Neural cell (in vitro differentiated cells): ENCODE measurements around the gene LRRC15. TPM values are rescaled to one million over a fixed set of nuclear protein-coding genes. Genes with fewer than 3 reads are reported as not detected.
A peak's percentile ranks its signal among the peaks of the same experiment; 100 is the strongest.

ENCODE experiments used
- H2AFZ ChIP-seq: fragments of 200-600, 300-800 bp; sonication (generic), shearing (Covaris generic); 2 replicates; pipeline ENCODE4 v1.6.0; 2014; ENCODE audit warnings: low read depth, mild to moderate bottlenecking, antibody characterized with exemption, low read length, moderate library complexity
- H3F3A ChIP-seq: fragments of 200-600 bp; shearing (Covaris generic); 2 replicates; pipeline ENCODE4 v1.6.1; 2016; ENCODE audit warnings: mild to moderate bottlenecking, moderate library complexity, mixed read lengths, antibody characterized with exemption, low read length; ENCODE audit not compliant: insufficient read depth, poor library complexity, severe bottlenecking
- H3K27ac ChIP-seq: fragments of 200-600, 300-800 bp; sonication (generic), shearing (Covaris generic); 2 replicates; pipeline ENCODE4 v1.5.1; 2014; ENCODE audit warnings: mild to moderate bottlenecking, low read length, moderate library complexity
- H3K27me3 ChIP-seq: fragments of 300-800, 200-600 bp; sonication (generic), shearing (Covaris generic); 2 replicates; pipeline ENCODE4 v1.6.0; 2014; ENCODE audit warnings: mild to moderate bottlenecking, low read depth, low read length, moderate library complexity; ENCODE audit not compliant: insufficient read depth
- H3K36me3 ChIP-seq: fragments of 300-800, 200-600 bp; sonication (generic), shearing (Covaris generic); 2 replicates; pipeline ENCODE4 v1.5.1; 2014; ENCODE audit warnings: mild to moderate bottlenecking, antibody characterized with exemption, low read length, moderate library complexity; ENCODE audit not compliant: insufficient read depth
- H3K4me2 ChIP-seq: fragments of 300-800, 200-600 bp; sonication (generic), shearing (Covaris generic); 2 replicates; pipeline ENCODE4 v1.6.0; 2014; ENCODE audit warnings: mild to moderate bottlenecking, low read length
- H3K4me3 ChIP-seq: fragments of 300-800, 200-600 bp; sonication (generic), shearing (Covaris generic); 2 replicates; pipeline ENCODE4 v1.5.1; 2014; ENCODE audit warnings: mild to moderate bottlenecking, low read length, moderate library complexity
- H3K79me2 ChIP-seq: fragments of 200-600 bp; shearing (Covaris generic); replicated peaks from 2 replicates; pipeline ENCODE4 v1.6.0; 2014; ENCODE audit warnings: mild to moderate bottlenecking, low read length, moderate library complexity; ENCODE audit not compliant: insufficient read depth
- H3K9ac ChIP-seq: fragments of 300-800, 200-600 bp; sonication (generic), shearing (Covaris generic); 2 replicates; pipeline ENCODE4 v1.6.1; 2016; ENCODE audit warnings: mild to moderate bottlenecking, low read length, mixed read lengths
- H3K9me2 ChIP-seq: fragments of 200-600 bp; shearing (Covaris generic); 2 replicates; pipeline ENCODE4 v1.6.1; 2016; ENCODE audit warnings: mild to moderate bottlenecking, low read length, mixed read lengths; ENCODE audit not compliant: insufficient read depth
- H3K9me3 ChIP-seq: fragments of 200-600, 300-800 bp; sonication (generic), shearing (Covaris generic); 2 replicates; pipeline ENCODE4 v1.6.1; 2016; ENCODE audit warnings: mild to moderate bottlenecking, mixed run types, low read length, moderate library complexity, mixed read lengths
- H4K20me1 ChIP-seq: fragments of 200-600 bp; shearing (Covaris generic); 2 replicates; pipeline ENCODE4 v1.6.1; 2016; ENCODE audit warnings: mild to moderate bottlenecking, mixed run types; ENCODE audit not compliant: insufficient read depth
- EP300 ChIP-seq: fragments of 450-650 bp; conservative IDR thresholded peaks from 2 replicates; pipeline ENCODE4 v1.6.1; 2014; ENCODE audit warnings: antibody characterized with exemption, mild to moderate bottlenecking, moderate library complexity; ENCODE audit not compliant: poor library complexity, severe bottlenecking
- EZH2 ChIP-seq: fragments of 200-600, 300-800 bp; shearing (Covaris generic), sonication (generic); IDR thresholded peaks from 2 replicates; pipeline ENCODE4 v1.6.1; 2014; ENCODE audit warnings: antibody characterized with exemption, low read length, borderline replicate concordance, mild to moderate bottlenecking; ENCODE audit not compliant: insufficient read depth, poor library complexity, severe bottlenecking
- MXI1 ChIP-seq: fragments of 450-650 bp; conservative IDR thresholded peaks from 2 replicates; pipeline ENCODE4 v1.6.1; 2014; ENCODE audit warnings: antibody characterized with exemption, mild to moderate bottlenecking; ENCODE audit not compliant: poor library complexity, severe bottlenecking
- POLR2AphosphoS5 ChIP-seq: IDR thresholded peaks from 2 replicates; pipeline ENCODE4 v1.6.1; 2012
- RAD21 ChIP-seq: fragments of 450-650 bp; conservative IDR thresholded peaks from 2 replicates; pipeline ENCODE4 v1.6.1; 2014; ENCODE audit warnings: antibody characterized with exemption, mild to moderate bottlenecking, moderate library complexity
- SMC3 ChIP-seq: fragments of 450-650 bp; conservative IDR thresholded peaks from 2 replicates; pipeline ENCODE4 v1.6.1; 2014; ENCODE audit warnings: antibody characterized with exemption, mild to moderate bottlenecking, moderate library complexity; ENCODE audit not compliant: poor library complexity
- TAF1 ChIP-seq: IDR thresholded peaks from 2 replicates; pipeline ENCODE4 v1.6.1; 2012; ENCODE audit warnings: low read depth
- polyA plus RNA-seq: library from polyadenylated mRNA; depleted of rRNA; stranded (reverse); fragments of >200 nt; gene quantifications from 2 replicates; pipeline ENCODE4 v1.2.3, GENCODE V29; 2014
- TF ChIP-seq, protein P1 (sequence below): IDR thresholded peaks from 2 replicates; pipeline ENCODE4 v1.6.1; 2012; ENCODE audit warnings: borderline replicate concordance
- TF ChIP-seq, protein P2 (sequence below): fragments of 450-650 bp; IDR thresholded peaks from 2 replicates; pipeline ENCODE4 v1.5.1; 2014; ENCODE audit warnings: antibody characterized with exemption, mild to moderate bottlenecking, moderate library complexity; ENCODE audit not compliant: poor library complexity, severe bottlenecking

The LRRC15 gene
- polyA plus RNA-seq, 1 donor from 2014 or later: not detected

DNA sequence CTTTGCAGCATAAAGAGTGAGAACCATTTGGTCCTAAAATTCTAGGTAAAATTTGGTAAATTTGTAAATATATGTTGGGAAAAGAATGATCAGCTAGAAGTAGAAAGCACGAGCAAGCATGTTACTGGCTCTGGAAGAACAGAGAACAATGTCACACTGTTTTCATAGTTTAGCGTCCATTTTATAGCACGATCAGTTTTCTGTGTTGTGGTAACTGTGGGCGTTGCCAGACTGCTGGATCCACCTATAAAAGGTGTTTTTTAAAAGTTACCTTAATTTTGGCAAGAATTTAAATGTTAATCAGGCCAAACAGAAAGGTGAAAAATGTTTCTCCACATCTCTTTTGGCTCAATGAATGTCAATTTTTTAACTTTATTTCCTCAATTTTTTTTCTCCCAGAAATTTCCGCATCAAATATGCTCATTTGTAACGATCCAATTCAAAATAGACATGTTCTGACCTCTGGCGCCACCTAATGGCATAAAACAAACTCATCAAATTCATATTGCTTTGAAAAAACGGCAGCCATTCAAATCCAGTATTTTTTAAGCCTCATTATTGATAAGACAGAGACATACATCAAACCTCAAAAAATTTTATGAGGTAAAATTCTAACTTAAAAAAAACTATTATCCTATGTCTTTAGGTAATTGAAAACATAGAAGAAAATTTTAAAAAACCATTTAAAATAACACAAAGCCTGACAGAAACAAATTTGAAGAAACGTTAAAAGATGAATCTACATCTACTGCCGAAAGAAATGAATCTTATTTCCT lies 35.0 kb upstream of the LRRC15 start:
- Histone ChIP-seq H3K9ac (no peak overlapping the region), H3K9me2 (no peaks in the 10 kb centered on the region), H2AFZ (no peak overlapping the region), H4K20me1 (no peaks in the 10 kb centered on the region), H3K4me2 (no peak overlapping the region), H3K36me3 (no peaks in the 10 kb centered on the region), H3K27ac (no peak overlapping the region), H3K9me3 (no peaks in the 10 kb centered on the region), H3F3A (no peaks in the 10 kb centered on the region), H3K4me3 (no peak overlapping the region), H3K79me2 (no peaks in the 10 kb centered on the region), H3K27me3 (peaks cover under 1% of the 10 kb centered on the region)
- TF ChIP-seq, protein P1, sequence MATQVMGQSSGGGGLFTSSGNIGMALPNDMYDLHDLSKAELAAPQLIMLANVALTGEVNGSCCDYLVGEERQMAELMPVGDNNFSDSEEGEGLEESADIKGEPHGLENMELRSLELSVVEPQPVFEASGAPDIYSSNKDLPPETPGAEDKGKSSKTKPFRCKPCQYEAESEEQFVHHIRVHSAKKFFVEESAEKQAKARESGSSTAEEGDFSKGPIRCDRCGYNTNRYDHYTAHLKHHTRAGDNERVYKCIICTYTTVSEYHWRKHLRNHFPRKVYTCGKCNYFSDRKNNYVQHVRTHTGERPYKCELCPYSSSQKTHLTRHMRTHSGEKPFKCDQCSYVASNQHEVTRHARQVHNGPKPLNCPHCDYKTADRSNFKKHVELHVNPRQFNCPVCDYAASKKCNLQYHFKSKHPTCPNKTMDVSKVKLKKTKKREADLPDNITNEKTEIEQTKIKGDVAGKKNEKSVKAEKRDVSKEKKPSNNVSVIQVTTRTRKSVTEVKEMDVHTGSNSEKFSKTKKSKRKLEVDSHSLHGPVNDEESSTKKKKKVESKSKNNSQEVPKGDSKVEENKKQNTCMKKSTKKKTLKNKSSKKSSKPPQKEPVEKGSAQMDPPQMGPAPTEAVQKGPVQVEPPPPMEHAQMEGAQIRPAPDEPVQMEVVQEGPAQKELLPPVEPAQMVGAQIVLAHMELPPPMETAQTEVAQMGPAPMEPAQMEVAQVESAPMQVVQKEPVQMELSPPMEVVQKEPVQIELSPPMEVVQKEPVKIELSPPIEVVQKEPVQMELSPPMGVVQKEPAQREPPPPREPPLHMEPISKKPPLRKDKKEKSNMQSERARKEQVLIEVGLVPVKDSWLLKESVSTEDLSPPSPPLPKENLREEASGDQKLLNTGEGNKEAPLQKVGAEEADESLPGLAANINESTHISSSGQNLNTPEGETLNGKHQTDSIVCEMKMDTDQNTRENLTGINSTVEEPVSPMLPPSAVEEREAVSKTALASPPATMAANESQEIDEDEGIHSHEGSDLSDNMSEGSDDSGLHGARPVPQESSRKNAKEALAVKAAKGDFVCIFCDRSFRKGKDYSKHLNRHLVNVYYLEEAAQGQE: no peak
- TF ChIP-seq TAF1 (no peak), MXI1 (no peak), EP300 (no peak), RAD21 (peak; percentile 86), POLR2AphosphoS5 (no peak), SMC3 (peak; percentile 90), EZH2 (no peak)
- TF ChIP-seq, protein P2, sequence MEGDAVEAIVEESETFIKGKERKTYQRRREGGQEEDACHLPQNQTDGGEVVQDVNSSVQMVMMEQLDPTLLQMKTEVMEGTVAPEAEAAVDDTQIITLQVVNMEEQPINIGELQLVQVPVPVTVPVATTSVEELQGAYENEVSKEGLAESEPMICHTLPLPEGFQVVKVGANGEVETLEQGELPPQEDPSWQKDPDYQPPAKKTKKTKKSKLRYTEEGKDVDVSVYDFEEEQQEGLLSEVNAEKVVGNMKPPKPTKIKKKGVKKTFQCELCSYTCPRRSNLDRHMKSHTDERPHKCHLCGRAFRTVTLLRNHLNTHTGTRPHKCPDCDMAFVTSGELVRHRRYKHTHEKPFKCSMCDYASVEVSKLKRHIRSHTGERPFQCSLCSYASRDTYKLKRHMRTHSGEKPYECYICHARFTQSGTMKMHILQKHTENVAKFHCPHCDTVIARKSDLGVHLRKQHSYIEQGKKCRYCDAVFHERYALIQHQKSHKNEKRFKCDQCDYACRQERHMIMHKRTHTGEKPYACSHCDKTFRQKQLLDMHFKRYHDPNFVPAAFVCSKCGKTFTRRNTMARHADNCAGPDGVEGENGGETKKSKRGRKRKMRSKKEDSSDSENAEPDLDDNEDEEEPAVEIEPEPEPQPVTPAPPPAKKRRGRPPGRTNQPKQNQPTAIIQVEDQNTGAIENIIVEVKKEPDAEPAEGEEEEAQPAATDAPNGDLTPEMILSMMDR: peak; percentile 84

GRCh38 chr3:194401868-194402329 lies 32.4 kb upstream of the LRRC15 start:
- Histone ChIP-seq H3K79me2 (no peaks in the 10 kb centered on the region), H3K4me3 (no peak overlapping the region), H3K9me2 (no peaks in the 10 kb centered on the region), H4K20me1 (no peaks in the 10 kb centered on the region), H3K4me2 (no peak overlapping the region), H3K36me3 (no peaks in the 10 kb centered on the region), H3K9ac (no peak overlapping the region), H3K9me3 (no peaks in the 10 kb centered on the region), H3F3A (no peaks in the 10 kb centered on the region), H2AFZ (no peak overlapping the region), H3K27ac (no peak overlapping the region), H3K27me3 (peaks cover 27% of the 10 kb centered on the region)
- TF ChIP-seq SMC3: no peak
- no peak for TF ChIP-seq EP300
- no peak for TF ChIP-seq POLR2AphosphoS5
